Fibroblast of lung (primary cell): ENCODE data around the gene SCO2.

Experiments
- CTCF ChIP-seq, 2 donors: IDR thresholded peaks in 1 of 2; conservative IDR thresholded peaks in 1 of 2; 1 replicate in 1 of 2; 2 replicates in 1 of 2; pipeline ENCODE4 v1.5.1; 2011 to 2012; ENCODE audit warnings: low read length in 2 of 2, control low read depth in 1 of 2, inconsistent platforms in 1 of 2, low read depth in 1 of 2, mild to moderate bottlenecking in 1 of 2
- EZH2 ChIP-seq: IDR thresholded peaks from 2 replicates; pipeline ENCODE4 v1.5.1; 2012; ENCODE audit warnings: low read length, control low read depth, mild to moderate bottlenecking; ENCODE audit errors: missing control alignments

GRCh38 chr22:50528682-50529415, 3.5 kb upstream of the SCO2 start:
- TF ChIP-seq CTCF (conservative IDR thresholded peaks at IDR 0.05 in 1 of 2, IDR thresholded peaks at IDR 0.05 in 1 of 2; ENCODE audit: low read depth in 1 of 2, low read length in 2 of 2) (no peak), EZH2 (no peak)
